G401 (cell line): Measurements from ENCODE around the gene DLG2. TPM values are rescaled to one million over a fixed set of nuclear protein-coding genes. Genes with fewer than 3 reads are reported as not detected.
A peak's percentile ranks its signal among the peaks of the same experiment; 100 is the strongest.

Experiments
- DNase-seq: peaks from one replicate; pipeline ENCODE4 v3.0.0-alpha.2; 2015; ENCODE audit warnings: low spot score
- in situ Hi-C: cut with HindIII; loops from 2 replicates; pipeline ENCODE4 v1.10.0; 2016; ENCODE audit warnings: low sequenced_read_pairs, mixed read lengths
- total RNA-seq: library from RNA; depleted of rRNA; stranded (reverse); fragments of >200 nt; shearing (Covaris generic); gene quantifications from 2 replicates; pipeline ENCODE4 v1.2.3, GENCODE V29; 2014

DLG2 gene
- total RNA-seq, 1 experiment from 2014 or later, result 3.8 TPM

DNA sequence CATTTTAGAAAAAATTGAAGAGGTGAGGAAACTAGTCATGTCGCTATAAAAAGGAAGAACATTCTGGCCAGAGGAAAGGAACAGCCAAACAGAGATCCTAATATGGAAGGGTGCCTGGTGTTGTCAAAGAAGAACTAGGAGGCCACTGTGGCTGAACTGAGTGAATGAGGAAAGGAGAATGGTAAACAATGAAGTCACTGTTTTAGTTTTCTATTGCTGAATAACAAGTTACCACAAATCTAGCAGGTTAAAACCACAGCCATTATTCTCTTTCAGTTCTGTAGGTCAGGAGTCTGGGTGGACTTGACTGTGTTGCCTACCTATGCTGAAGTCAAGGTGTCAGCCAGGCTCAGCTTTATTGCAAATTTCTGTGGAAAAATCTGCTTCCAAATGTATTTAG, 1791.7 kb downstream of the DLG2 start:
- DNase-seq, result no peak
- in situ Hi-C loops, result no loop called here

DNA sequence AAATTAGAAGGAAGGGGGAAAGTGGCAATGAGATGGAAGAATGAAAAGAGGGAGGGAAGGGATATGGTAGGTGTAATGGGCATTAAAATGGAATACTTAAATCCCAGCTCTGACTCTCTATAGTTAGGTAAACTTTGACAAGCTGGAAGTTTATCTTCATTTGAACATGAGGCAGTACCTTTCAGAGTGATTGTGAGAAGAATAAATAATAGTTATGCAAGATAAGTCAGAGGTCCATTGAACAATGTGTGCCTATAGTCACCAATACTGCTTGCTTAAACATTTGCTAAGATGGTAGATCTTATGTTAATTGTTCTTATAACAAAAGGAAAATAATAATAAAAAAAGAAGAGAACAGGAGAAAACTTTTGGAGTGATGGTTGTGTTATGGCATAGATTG, 1795.2 kb downstream of the DLG2 start:
- no peak for DNase-seq
- in situ Hi-C loops, result no loop called here

DNA sequence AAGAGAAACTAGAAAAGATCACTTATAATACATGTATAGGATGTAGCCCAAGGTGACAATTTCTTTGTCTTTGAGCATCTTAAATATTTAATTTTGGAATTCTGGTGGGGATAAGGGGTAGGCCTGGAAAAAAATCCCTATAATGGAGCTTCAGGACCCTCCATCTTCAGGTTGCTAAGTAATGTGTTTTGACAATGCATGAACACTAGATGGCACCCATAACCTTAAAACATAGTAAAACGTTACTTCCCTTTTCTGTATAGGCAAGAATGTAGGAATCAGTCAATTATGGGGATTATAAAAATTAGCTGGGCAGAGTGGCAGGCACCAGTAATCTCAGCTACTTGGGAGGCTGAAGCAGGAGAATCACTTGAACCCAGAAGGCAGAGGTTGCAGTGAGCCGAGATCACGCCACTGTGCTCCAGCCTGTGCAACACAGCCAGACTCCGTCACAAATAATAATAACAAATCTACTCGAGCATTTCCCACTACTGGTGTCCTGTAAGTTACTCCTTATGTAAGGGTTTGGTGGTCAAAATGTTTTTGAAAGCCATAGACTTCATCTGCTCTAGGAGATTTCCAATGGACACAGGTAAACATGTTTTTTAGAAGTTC, 1799.1 kb downstream of the DLG2 start:
- in situ Hi-C loops, result no loop called here
- DNase-seq, result peak; percentile 56

DNA sequence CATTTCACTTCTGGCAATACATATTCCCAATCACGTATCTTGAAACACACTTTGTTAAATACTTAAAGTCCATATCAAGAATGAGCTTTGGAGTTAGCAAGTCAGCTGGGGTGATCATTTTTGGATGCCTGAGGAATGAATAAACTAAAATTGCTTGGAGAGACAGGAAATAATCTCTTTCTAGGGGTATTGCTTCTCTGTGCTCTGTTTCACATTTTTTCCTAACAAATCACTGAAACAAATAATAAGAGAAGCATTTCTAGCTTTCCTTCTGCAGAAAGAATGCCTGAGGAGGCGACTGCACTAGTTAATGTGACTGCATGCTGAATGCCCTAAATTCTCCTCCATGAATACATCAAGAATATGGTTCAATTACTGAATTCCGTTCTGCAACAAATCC, 1799.6 kb downstream of the DLG2 start:
- DNase-seq, result no peak
- in situ Hi-C loops, result no loop called here

DNA sequence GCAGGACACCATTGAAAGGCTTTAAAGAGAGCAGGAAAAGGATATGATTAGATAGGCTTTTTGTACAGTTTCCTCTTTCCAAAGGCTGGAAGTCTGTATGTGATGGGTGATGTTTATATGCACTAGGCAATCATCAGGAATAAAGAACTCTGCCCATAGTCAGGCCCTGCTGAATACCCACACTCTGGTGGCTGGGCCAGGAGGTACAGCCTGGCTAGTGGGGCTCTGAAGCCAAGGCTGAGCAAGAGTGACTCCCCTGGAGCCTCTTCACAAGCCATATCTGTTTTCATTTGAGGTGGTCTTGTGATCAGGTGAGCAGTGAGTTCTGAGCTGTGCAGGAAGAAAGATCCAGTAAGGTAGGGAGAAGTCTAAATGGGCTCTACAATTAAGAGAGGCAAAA, 1801.1 kb downstream of the DLG2 start:
- in situ Hi-C loops, result no loop called here
- DNase-seq, result no peak

DNA sequence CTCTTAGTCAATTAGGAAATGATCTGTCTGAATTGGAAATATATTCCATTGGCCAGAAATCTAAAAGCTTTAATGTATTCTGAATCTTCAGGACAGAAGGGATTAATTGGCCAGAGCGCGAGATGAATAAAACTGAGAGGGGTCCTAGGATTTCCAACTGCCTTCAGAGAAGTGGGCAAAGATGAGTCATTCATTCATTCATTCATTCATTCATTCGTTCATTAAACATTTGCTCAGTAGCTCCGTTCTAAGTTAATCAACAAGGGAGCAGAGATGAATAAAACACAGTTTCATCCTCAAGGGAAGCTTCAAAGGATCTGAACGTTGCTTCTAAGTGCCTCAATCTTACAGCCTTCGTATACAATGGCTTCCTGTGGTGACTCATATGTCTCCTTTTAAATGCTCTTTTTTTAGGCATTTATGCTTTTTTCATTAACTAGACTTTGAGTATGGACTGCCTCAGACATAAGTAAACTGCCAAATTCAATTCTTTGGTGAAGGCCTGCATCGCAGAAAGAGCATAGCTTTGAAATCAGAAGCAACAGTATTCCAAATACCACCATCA, 1803.6 kb downstream of the DLG2 start:
- in situ Hi-C loops, result no loop called here
- DNase-seq, result no peak

DNA sequence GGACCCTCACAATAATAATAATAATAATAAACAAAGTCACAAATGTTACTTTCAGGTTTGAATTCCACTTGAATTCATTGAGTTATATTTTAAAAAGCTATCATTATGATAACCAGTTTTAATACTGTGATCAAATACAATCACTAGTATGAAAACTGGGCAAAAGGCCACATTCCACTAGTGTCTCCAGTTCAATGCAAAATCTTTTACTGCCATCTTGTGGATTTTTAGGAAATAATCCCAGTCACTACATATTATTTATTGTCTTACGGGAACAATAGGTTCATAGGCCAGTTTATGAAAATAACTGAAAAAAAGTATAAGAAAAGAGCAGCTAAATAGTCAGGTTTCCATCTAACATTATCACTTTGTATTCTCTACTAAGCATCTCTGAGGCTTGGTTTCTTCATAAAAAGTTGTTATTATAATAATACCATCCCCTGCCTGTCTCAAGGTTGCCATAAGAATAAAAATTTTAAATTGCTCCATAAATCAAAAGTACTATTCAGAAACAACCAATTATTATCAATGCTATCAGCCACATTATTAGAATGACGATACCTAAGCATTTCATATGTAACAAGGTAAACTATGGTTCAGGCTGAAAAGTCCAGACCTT, 1807.1 kb downstream of the DLG2 start:
- peak; percentile 84 for DNase-seq
- in situ Hi-C loops, result no loop called here

DNA sequence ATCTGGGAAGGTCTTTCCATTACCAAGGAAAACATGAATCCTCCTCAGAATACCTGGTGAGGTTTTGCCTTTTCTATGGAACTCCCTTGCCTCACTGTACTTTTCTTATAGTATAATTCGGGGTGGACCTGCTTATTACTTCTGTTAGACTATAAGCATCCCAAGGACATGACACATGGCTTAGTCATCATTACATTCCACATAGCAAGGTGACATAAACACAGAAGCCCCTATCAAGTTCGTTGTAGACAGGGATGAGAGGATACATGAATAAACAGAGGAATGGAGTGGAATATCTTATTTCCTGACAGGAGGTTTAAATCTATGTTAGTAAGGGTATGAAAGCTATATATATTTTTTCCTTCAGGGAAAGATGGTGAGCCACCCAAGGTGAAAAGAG, 1808.8 kb downstream of the DLG2 start:
- in situ Hi-C loops, result no loop called here
- DNase-seq, result no peak

DNA sequence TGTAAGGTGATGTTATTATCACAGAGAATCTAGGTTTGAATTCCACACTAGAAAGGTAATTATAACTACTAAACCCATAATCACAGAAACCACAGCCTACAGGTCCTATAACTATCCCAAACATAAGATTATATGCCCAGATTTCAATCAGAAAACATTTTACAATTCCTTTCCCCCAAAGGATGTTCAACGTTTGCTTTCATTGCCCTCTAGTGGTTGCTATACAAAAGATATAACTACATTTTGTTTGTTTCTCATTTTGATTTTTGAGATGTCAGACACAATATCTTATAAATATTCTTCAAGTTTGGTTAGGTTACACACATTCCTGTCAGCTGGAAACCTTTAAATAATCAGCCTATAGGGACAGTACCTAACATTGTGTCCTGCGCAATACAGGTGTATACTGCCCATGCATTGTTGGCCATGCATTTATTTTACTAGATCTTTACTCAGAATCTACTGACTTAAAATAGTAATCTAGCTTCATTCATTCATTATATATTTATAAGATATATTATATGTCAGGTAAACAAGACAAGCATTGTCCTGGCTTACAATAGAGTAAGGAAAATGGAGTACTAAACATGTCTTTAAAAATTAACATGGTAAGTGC, 1810.5 kb downstream of the DLG2 start:
- in situ Hi-C loops, result no loop called here
- peak; percentile 60 for DNase-seq

DNA sequence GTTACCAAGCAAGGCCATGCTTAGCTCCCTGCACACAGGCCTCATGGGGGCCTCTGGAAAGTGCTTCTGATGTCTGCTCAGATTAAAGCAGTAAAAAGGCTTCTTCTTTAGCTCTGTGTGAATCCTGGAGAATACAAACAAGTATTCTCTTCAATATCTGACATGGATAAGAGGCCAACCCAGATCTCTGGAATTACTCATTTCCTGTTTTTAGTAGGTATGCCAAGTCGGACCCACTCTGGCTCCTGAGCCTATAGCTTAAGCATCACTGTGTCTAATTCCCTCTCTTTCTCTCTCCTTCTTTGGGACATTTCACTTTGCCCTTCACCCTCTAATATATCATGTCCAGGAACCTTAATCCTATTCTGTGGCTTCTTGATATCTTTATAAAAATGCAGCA, 1811.4 kb downstream of the DLG2 start:
- in situ Hi-C loops, result no loop called here
- no peak for DNase-seq

DNA sequence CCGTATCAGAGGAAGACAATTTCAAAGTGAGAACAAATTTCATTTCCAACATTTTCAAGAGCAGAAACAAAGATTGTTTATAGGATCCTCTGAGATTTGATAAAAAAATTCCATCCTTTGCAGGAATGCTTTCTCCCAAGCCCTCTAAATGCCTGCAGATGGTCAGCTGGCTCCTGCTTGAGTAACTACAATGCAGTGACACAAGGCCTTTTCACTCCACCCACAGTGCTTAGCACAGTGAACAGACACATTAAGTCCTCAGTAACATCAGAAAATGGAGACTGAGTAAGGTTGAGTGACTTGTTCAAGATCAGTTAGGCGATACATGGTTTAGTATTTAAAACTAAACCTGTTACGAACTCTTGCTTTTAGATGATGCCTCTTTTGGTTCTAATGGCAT, 1813.8 kb downstream of the DLG2 start:
- DNase-seq, result no peak
- in situ Hi-C loops, result no loop called here

DNA sequence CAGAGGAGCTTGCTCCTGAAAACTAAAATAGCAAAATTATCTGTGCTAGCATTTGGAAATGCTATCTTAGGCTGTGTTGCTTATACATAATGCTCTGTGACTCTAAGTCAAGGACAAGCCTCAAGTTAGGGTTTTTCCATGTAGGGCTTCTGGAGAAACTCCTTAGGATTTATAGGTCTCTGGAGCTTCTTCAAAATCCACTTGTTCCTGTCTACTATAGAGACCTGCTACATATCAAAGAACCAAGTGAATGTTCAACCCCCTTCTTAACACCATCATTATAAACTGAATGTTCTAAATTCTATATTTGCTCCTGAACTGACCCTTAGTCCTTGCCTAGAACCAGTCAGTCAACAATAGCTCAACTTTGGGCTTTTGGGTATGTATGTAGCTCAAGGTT, 1817.9 kb downstream of the DLG2 start:
- DNase-seq, result no peak
- in situ Hi-C loops, result no loop called here

DNA sequence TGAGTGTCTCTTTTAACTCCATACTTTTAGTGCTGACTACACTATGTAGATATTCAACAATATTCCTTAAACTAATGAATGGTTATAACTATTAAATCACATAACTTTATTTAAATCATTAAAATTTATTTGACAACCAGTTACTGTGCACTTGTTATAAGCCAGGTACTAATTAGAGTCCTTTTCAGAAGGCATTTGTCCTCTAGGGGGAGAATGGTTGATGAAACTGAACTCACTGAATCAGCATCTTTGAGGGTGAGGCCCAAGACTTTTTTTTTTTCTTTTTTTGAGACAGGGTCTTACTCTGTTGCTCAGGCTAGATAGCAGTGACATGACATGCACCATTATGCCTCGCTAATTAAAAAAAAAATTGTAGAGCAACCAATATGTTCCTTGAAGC, 1825.3 kb downstream of the DLG2 start:
- no peak for DNase-seq
- in situ Hi-C loops, result no loop called here

DNA sequence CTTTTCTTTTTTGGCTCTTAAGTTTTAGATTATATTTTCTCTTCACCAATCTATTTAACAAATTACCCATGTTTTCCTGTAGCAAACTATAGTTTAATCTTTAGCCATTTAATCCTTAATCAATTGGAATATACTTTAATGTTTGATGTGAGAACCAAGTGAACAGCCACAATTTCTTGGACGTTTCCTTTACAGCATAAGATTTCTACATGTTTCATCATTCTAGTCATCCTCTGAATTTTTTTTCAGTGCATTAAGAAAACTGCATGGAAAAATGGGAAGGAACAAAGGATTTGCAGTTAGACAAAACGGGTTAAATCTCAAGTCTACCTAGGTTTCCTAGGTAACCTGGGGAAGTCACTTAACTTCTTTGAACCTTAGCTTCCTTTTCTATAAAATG, 1833.8 kb downstream of the DLG2 start:
- in situ Hi-C loops, result no loop called here
- no peak for DNase-seq

DNA sequence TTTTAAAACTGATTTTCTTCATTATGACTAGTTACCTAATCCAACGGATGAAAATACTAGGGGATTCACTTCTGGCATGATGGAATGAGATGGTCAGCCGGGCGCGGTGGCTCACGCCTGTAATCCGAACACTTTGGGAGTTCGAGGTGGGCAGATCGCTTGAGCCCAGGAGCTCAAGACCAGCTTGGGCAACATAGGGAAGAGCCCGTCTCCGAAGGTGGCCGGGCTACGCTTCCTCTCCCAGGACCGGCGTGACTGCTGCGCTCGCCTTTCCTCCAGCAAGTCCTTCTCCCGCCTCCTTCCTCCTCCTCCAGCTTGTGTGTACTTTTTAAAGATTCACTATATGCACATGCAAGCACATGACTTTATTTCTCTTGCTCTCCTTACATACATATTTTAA, 1835.6 kb downstream of the DLG2 start:
- DNase-seq, result no peak
- in situ Hi-C loops, result no loop called here

DNA sequence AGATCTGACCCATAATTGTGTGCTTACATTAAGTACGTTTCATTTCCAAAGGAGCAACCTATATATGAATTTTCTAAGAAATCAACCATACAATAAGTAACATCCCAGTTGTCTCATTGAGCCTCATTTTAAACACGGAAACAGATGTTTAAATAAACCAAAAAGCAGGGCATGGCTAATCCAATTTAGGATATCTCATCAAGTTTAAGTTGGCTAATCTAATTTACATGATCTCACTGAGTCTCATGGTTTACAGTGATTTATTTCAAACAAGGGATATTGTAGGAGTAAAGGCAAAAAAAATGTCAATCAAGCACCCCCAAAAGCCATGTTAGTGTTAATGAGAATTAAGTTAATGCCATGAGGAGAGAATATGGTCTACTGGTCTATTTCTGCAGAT, 1841.2 kb downstream of the DLG2 start:
- in situ Hi-C loops, result no loop called here
- DNase-seq, result no peak

DNA sequence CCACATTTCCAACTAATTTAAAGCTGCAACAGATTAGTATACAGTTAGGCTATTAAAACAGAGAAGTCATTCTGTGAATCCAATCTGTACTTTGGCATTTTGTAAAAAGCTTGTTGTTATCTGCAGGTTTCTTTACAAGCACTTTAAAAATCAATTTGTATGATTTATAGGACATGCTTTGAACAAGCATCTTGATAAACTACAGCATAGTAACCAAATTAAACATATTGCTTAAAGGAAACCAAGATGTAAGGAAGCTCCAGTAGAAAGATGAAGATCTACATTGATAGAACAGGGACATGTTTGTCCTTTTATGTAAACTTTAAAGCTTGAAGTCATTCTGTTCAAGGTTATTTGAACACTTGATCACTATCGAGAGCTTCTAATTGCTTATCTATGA, 1842.7 kb downstream of the DLG2 start:
- in situ Hi-C loops, result no loop called here
- DNase-seq, result no peak

DNA sequence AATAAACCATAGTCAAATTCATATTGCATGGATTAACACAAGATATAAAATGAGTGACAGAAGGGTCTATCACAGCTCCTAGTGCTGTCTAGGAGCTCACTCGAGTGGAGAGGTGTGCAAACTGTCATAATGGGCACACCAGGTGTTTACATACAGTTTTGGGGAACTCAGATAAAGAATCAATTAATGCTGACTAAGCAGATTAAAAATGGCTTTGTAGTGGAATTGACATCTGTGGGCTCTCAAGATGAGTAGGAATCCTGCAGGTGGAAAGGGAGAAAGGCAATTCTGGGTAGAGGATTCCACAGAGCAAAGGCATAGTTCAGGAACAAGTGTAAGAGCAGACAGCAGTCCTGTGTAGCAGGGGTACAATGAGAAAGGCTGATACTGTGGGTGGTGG, 1844.8 kb downstream of the DLG2 start:
- in situ Hi-C loops, result no loop called here
- DNase-seq, result no peak

DNA sequence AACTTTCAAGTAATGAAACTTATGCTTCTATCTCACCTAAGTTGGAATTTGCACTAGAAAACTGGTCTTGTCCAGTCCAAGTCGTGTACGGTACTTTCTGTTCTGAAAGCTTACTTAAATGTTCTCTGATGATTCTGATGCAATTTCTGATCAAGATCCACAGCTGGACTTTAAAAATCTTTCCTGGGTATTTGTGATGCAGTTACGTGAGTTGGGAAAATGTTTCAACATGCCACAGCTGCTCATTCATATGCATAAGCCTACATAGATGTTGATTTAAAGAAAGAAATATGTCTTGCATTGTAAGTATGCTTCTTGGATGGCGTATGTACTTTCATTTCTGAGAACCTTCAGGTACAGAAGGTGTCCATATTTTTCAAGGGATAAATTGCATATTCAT, 1847.3 kb downstream of the DLG2 start:
- no peak for DNase-seq
- in situ Hi-C loops, result no loop called here

DNA sequence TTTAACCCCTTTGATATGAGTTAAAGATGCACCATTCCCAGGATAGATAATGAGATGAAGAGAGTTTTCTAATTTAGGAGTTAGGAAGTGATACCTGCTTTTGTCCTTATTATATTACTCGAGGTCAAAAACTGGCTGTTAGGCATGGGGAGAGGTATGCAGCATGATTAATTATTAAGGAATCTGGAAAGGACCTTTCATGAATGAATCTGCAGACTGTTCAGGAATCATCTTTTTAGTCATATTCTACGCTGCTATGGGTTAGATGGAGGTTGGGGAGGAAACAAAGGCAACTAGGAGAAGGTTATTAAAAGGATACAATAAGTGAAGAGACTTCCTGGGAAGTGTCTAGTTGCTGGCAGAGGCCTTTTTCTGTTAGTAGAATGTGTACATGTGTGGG, 1848.5 kb downstream of the DLG2 start:
- DNase-seq, result no peak
- in situ Hi-C loops, result no loop called here
